Uterus (tissue), 2 donors: ENCODE results near the gene KIFC1.
A peak's percentile ranks its signal among the peaks of the same experiment; 100 is the strongest.

Experiments used
- POLR2A ChIP-seq, 2 donors: fragments of 450-650 bp; IDR thresholded peaks; one replicate each; pipeline ENCODE4 v1.6.1; 2016; ENCODE audit warnings: antibody characterized with exemption in 2 of 2, mild to moderate bottlenecking in 1 of 2, moderate library complexity in 1 of 2
- TF ChIP-seq, protein P1 (sequence below), 4 experiments: fragments of 200-600 bp in 2 of 4; fragments of 450-650 bp in 2 of 4; sonication (generic) in 2 of 4; IDR thresholded peaks; one replicate each; pipeline ENCODE4 v1.5.1; 2016 to 2019; ENCODE audit warnings: antibody characterized with exemption in 4 of 4, mild to moderate bottlenecking in 2 of 4, moderate library complexity in 1 of 4

DNA sequence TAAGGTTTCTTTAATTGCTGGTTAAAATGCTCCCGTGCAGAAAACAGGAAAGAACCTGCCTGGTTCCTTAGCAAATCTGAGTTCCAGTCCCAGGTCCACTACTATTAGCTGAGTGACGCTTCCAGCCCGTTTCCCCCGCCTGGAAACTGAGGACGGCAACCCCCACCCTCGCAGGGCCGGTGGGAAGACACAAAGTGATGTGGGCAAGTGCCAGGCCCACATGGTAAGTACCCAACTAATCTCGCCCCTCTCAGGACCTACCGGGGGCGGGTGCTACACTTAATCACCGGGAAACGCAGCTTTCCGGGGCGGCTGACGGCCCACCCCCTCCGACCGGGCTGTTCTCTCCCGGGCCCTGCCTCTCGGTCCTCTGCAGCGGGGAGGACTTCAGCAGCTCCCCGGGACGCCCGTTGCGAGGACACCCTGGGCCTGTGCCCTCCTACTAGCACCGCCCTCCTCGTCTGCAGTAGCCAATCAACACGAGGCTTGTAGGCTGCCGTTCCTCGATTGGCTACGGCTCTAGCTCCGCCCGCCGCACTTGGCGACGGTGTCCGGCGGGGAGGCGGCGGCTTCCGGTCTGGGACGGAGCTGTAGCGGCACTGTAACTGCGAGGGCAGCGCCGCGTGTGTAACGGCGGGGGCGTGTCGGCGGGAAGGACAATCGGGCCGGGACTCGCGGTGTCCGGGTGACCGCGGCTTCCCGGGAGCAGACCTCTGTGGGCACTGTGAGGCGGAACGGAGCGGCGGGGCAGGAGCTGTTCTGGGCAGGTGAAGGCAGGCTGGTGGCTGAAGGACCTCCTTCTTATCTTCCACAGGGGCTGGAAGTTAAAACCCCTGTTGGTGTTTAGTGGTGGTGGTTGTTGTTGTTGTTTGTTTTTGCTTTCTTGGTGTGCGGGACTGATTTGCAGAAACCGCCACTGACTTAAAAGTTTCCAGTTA, 62.7 kb downstream of the KIFC1 start, which contains the start of gene ZBTB9:
- TF ChIP-seq, protein P1, sequence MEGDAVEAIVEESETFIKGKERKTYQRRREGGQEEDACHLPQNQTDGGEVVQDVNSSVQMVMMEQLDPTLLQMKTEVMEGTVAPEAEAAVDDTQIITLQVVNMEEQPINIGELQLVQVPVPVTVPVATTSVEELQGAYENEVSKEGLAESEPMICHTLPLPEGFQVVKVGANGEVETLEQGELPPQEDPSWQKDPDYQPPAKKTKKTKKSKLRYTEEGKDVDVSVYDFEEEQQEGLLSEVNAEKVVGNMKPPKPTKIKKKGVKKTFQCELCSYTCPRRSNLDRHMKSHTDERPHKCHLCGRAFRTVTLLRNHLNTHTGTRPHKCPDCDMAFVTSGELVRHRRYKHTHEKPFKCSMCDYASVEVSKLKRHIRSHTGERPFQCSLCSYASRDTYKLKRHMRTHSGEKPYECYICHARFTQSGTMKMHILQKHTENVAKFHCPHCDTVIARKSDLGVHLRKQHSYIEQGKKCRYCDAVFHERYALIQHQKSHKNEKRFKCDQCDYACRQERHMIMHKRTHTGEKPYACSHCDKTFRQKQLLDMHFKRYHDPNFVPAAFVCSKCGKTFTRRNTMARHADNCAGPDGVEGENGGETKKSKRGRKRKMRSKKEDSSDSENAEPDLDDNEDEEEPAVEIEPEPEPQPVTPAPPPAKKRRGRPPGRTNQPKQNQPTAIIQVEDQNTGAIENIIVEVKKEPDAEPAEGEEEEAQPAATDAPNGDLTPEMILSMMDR (IDR thresholded peaks at IDR 0.05) = peak in 1 of 4 experiments; percentile 31
- peak; percentile 61 to 85 for TF ChIP-seq POLR2A (IDR thresholded peaks at IDR 0.05)
